GM23338 (cell line): ENCODE data around the gene FBXW8.

Experiments used
- CTCF ChIP-seq, 2 experiments: fragments of 200-600 bp in 1 of 2; sonication (generic) in 1 of 2; conservative IDR thresholded peaks; 2 replicates each; pipeline versions ENCODE4 v1.5.1 to v1.6.1; 2016 to 2017; ENCODE audit warnings: antibody characterized with exemption in 2 of 2, low read depth in 2 of 2, mild to moderate bottlenecking in 2 of 2, moderate library complexity in 1 of 2
- EZH2 ChIP-seq: fragments of 200-600 bp; sonication (generic); IDR thresholded peaks from one replicate; pipeline ENCODE4 v1.8.0; 2017; ENCODE audit warnings: antibody characterized with exemption, mild to moderate bottlenecking, low read depth; ENCODE audit not compliant: unreplicated experiment
- JUNB ChIP-seq: IDR thresholded peaks from one replicate; pipeline ENCODE4 v1.6.1; 2016; ENCODE audit warnings: antibody characterized with exemption; ENCODE audit not compliant: unreplicated experiment
- REST ChIP-seq: IDR thresholded peaks from one replicate; pipeline ENCODE4 v1.6.1; 2018; ENCODE audit warnings: antibody characterized with exemption; ENCODE audit not compliant: unreplicated experiment

DNA sequence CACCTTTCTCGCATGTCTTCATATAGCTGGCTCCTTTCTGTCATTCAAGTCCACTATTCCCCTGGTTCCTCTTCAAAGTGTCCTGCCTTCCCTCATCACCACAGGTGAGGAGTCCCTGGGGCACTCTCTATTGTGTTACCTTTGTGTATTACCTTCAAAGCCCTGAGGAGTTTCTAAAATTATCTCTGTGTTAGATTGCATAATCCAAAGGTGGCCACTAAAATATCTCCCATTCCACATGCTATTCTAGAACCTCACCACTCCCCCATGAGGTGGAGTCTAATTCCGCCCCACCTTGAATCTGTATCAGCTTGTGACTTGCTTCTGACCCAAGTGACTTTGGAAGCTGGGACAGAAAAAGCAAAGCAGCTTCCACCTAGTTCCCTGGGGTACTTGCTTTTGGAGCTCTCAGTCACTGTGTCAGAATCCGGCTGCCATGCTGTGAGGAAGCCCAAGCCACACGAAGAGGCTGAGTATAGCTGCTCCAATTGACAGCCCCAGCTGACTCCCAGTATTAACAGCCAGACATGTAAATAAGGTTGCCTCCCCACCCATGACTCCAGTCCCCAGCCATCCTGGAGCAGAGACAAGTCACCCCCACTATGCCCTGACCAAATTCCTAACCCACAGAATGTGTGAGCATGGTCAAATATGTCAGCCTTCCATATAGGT is 36.3 kb upstream of the FBXW8 start:
- TF ChIP-seq CTCF (conservative IDR thresholded peaks at IDR 0.05; ENCODE audit: low read depth in 2 of 2) (no peak), EZH2 (no peak), JUNB (no peak), REST (no peak)
